ENCODE measurements around the gene CYB5RL.

The CYB5RL gene, protein sequence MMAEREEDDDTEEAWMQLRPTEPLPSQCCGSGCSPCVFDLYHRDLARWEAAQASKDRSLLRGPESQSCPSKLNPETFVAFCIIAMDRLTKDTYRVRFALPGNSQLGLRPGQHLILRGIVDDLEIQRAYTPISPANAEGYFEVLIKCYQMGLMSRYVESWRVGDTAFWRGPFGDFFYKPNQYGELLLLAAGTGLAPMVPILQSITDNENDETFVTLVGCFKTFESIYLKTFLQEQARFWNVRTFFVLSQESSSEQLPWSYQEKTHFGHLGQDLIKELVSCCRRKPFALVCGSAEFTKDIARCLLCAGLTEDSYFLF

DNA sequence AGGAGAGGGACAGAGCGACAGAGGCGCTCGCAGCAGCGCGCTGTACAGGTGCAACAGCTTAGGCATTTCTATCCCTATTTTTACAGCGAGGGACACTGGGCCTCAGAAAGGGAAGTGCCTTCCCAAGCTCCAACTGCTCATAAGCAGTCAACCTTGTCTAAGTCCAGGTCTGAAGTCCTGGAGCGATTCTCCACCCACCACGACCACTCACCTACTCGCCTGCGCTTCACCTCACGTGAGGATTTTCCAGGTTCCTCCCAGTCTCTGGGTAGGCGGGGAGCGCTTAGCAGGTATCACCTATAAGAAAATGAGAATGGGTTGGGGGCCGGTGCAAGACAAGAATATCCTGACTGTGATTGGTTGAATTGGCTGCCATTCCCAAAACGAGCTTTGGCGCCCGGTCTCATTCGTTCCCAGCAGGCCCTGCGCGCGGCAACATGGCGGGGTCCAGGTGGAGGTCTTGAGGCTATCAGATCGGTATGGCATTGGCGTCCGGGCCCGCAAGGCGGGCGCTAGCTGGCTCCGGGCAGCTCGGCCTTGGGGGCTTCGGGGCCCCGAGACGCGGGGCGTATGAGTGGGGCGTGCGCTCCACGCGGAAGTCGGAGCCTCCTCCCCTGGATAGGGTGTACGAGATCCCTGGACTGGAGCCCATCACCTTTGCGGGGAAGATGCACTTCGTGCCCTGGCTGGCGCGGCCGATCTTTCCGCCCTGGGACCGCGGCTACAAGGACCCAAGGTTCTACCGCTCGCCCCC, at the start of gene CYB5RL, which contains the start of gene MRPL37:
Gene CYB5RL, minus strand, starts transcription at position 266 of the 754 bp plus-strand sequence. CDS start 4,414 bp downstream, outside the sequence.
Gene MRPL37, plus strand, starts transcription at position 403 of the 754 bp plus-strand sequence. Its CDS starts 77 bp downstream, at position 480.
- Histone ChIP-seq H3K4me1 (ENCODE audit: control insufficient read depth, insufficient read depth, low read length) (peaks cover 19% of the 10 kb centered on the region), H3K36me3 (ENCODE audit: control insufficient read depth, insufficient read depth, low read length, severe bottlenecking) (peaks cover 14% of the 10 kb centered on the region), H3K27me3 (replicated peaks; ENCODE audit: control insufficient read depth, insufficient read depth, low read length) (no peaks in the 10 kb centered on the region), H3K4me3 (ENCODE audit: low read length) (peak within 1 kb of the TSS; percentile 98), H3K9ac (ENCODE audit: low read length) (peak within 1 kb of the TSS; percentile 89), H3K9me3 (ENCODE audit: control insufficient read depth, low read length) (no peaks in the 10 kb centered on the region)
- DNase-seq (ENCODE audit: low read depth), result peak; percentile 98

DNA sequence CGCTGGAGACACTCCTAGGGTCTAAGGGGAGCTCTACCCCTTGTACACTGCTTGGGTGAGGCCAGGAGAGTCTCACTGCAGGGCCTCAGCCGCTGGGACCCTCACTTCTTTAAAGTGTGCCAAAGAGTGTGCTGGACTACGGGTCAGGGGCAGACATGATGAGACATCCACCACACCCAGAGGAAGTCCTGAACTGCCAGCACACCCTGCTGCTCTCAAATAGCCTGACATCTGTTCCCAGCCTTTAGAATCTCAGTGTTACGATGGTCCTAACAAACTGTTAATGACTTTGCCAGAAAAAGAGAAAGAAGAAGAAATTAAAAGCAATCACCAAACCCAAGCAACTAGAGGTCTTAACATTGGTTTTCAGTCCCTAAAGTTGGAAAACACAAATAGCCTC, 49.1 kb upstream of the CYB5RL start:
- Histone ChIP-seq H3K9ac (ENCODE audit: low read length) (peak overlapping the region; percentile 8), H3K36me3 (ENCODE audit: control insufficient read depth, insufficient read depth, low read length, severe bottlenecking) (peaks cover 6% of the 10 kb centered on the region), H3K4me1 (ENCODE audit: control insufficient read depth, insufficient read depth, low read length) (peaks cover 34% of the 10 kb centered on the region), H3K9me3 (ENCODE audit: control insufficient read depth, low read length) (no peaks in the 10 kb centered on the region), H3K4me3 (ENCODE audit: low read length) (no peak overlapping the region), H3K27me3 (replicated peaks; ENCODE audit: control insufficient read depth, insufficient read depth, low read length) (no peaks in the 10 kb centered on the region)
- no peak for DNase-seq (ENCODE audit: low read depth)

DNA sequence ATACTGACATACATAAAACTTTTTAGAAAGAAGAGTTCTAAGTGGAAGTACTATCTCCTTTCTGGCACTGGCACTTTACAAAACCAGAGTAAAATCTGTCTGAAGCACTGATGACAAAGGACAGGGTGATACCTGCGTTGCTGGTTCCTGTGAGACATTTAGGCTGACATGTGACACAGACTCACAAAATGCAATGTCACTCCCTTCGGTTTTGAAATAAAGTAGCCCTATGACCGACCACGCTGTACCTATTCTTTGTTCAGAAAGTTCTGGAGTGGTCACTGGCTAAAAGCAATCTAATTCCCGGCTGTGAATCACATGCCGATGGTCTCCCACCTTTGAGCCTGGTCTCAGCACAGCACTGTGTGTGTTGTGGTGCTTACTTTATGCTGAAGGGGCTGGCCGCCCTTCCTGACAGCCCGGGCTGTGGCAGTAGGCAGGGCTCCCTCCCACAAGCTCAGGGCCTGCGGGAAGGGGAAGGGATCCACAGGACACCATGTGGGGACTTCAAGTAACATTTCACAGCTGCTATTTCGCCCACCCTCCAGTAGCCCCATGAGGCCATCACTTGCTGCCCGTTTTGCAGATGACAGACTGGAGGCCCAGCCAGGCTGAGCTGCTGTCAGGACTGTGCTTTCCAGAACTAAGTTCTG, 48.2 kb upstream of the CYB5RL start:
- Histone ChIP-seq H3K4me1 (ENCODE audit: control insufficient read depth, insufficient read depth, low read length) (peaks cover 24% of the 10 kb centered on the region), H3K4me3 (ENCODE audit: low read length) (no peak overlapping the region), H3K27me3 (replicated peaks; ENCODE audit: control insufficient read depth, insufficient read depth, low read length) (no peaks in the 10 kb centered on the region), H3K9me3 (ENCODE audit: control insufficient read depth, low read length) (no peaks in the 10 kb centered on the region), H3K9ac (ENCODE audit: low read length) (no peak overlapping the region), H3K36me3 (ENCODE audit: control insufficient read depth, insufficient read depth, low read length, severe bottlenecking) (peaks cover 8% of the 10 kb centered on the region)
- no peak for DNase-seq (ENCODE audit: low read depth)

DNA sequence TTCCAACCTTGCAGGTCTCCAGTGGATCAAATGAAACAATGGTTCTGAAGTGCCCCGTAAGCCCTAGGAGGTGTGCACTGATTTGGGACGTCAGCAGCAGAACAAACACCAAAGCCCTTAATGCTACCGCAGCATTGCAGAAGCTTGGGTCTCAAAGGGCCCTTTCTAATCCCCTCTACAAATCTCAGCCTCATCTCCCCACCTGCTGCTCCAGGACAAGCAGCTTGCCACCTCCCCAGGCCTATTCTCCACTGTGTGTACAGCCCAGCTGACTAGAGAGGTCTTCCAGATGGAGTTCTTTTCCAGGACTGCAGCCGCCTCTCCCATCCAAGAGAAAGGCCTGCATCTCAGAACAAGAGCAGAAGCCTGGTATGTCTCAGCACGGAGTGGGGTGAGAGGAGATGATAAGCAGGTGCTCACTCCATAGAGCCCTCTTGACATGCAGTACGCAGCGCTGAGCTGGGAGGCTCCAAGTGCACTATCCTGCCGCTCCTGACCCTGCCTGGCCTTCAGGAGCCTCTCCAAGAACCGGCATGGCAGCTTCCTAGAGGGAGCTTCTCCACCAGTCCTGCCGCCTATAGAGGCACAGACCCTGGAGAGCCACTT, 46.4 kb upstream of the CYB5RL start:
- Histone ChIP-seq H3K4me3 (ENCODE audit: low read length) (no peak overlapping the region), H3K9me3 (ENCODE audit: control insufficient read depth, low read length) (no peaks in the 10 kb centered on the region), H3K27me3 (replicated peaks; ENCODE audit: control insufficient read depth, insufficient read depth, low read length) (no peaks in the 10 kb centered on the region), H3K9ac (ENCODE audit: low read length) (no peak overlapping the region), H3K36me3 (ENCODE audit: control insufficient read depth, insufficient read depth, low read length, severe bottlenecking) (peaks cover 21% of the 10 kb centered on the region), H3K4me1 (ENCODE audit: control insufficient read depth, insufficient read depth, low read length) (peaks cover 20% of the 10 kb centered on the region)
- DNase-seq (ENCODE audit: low read depth), result no peak

DNA sequence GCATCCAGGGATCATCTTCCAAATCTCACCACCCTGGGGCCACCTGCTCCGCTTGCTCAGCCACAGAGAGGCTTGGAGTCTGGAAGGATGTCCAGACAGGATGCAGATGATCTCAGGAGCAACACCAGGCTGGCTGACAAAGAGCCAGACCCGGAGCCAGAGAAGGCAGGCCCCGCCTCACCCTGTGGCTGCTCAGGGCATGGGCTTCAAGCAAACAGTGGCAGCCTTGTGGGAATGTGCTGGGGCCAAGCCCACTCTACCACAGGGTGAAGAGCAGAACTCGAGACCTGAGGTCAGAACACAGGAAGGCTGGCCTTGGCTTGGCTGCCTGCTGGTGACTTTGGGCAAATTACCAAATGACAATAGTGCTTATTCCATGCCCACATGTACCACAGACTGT, 45.7 kb upstream of the CYB5RL start:
- Histone ChIP-seq H3K36me3 (ENCODE audit: control insufficient read depth, insufficient read depth, low read length, severe bottlenecking) (peaks cover 27% of the 10 kb centered on the region), H3K27me3 (replicated peaks; ENCODE audit: control insufficient read depth, insufficient read depth, low read length) (no peaks in the 10 kb centered on the region), H3K9me3 (ENCODE audit: control insufficient read depth, low read length) (no peaks in the 10 kb centered on the region), H3K9ac (ENCODE audit: low read length) (no peak overlapping the region), H3K4me1 (ENCODE audit: control insufficient read depth, insufficient read depth, low read length) (peaks cover 14% of the 10 kb centered on the region), H3K4me3 (ENCODE audit: low read length) (no peak overlapping the region)
- no peak for DNase-seq (ENCODE audit: low read depth)

DNA sequence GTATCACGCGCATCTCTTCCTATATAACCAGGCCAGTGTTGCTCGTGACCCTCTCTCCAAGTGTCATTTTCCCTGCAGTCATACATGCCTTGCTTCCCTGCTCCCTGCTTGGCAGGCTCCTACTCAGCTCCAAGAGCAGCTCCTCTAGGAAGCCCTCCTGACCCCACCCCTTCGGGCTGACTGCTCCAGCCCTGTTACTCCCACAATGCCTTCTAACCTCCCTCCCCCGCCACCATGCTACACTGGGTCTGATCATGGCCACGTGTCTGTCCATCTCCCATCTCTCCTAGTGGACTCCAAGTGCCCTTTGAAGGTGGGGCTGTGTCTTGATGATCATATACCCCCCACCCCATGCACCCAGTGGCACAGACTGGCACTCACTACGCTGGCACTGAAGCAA, 44.8 kb upstream of the CYB5RL start:
- peaks cover 7% of the 10 kb centered on the region for H3K4me1 ChIP-seq (ENCODE audit: control insufficient read depth, insufficient read depth, low read length)
- H3K9me3 ChIP-seq (ENCODE audit: control insufficient read depth, low read length), result no peaks in the 10 kb centered on the region
- no peak overlapping the region for H3K4me3 ChIP-seq (ENCODE audit: low read length)
- H3K9ac ChIP-seq (ENCODE audit: low read length), result no peak overlapping the region
- H3K36me3 ChIP-seq (ENCODE audit: control insufficient read depth, insufficient read depth, low read length, severe bottlenecking), result peaks cover 29% of the 10 kb centered on the region
- no peaks in the 10 kb centered on the region for H3K27me3 ChIP-seq (replicated peaks; ENCODE audit: control insufficient read depth, insufficient read depth, low read length)
- DNase-seq (ENCODE audit: low read depth), result no peak

DNA sequence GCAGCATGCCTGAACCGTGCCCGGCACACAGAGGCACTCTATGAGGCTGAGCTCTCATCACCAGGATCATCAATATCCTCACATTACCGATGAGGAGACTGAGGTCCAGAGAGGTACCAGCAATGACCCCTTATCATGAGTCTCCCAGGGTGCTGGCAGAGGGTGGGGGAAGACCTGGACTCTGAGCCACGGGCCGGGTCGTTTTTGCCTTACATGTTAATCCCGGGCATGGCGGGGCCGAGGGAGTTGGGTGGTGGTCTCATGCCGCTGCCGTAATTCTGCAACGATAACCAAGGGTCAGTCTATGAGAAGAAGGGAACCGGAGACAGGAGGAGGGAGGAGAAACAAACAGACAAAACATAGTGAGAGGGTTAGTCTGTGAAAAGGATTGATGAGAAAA, 43.2 kb upstream of the CYB5RL start:
- DNase-seq (ENCODE audit: low read depth), result no peak
- H3K36me3 ChIP-seq (ENCODE audit: control insufficient read depth, insufficient read depth, low read length, severe bottlenecking), result peaks cover 45% of the 10 kb centered on the region
- H3K27me3 ChIP-seq (replicated peaks; ENCODE audit: control insufficient read depth, insufficient read depth, low read length), result no peaks in the 10 kb centered on the region
- no peaks in the 10 kb centered on the region for H3K9me3 ChIP-seq (ENCODE audit: control insufficient read depth, low read length)
- H3K4me3 ChIP-seq (ENCODE audit: low read length), result no peak overlapping the region
- H3K9ac ChIP-seq (ENCODE audit: low read length), result no peak overlapping the region
- H3K4me1 ChIP-seq (ENCODE audit: control insufficient read depth, insufficient read depth, low read length), result no peaks in the 10 kb centered on the region

DNA sequence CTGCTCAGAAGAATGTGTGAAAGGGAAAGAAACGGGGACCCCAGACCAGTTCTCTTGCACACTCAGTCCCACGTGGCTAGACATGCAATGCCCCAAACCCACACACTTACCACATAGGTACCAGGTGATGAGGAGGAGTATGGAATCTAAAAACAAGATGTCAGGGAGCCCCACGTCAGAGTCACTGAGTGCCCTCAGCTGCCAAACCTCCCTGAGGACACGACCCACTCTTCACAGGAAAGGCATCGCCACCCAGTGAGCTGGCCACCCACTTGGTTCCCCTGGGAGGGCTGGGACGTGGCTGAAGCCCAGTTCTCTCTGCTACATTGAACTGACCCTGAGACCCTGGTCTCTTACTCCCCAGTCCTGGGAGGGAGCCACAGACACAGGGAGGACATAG, 41.5 kb upstream of the CYB5RL start:
- Histone ChIP-seq H3K27me3 (replicated peaks; ENCODE audit: control insufficient read depth, insufficient read depth, low read length) (no peaks in the 10 kb centered on the region), H3K36me3 (ENCODE audit: control insufficient read depth, insufficient read depth, low read length, severe bottlenecking) (peaks cover 62% of the 10 kb centered on the region), H3K4me1 (ENCODE audit: control insufficient read depth, insufficient read depth, low read length) (no peaks in the 10 kb centered on the region), H3K4me3 (ENCODE audit: low read length) (no peak overlapping the region), H3K9me3 (ENCODE audit: control insufficient read depth, low read length) (no peaks in the 10 kb centered on the region), H3K9ac (ENCODE audit: low read length) (no peak overlapping the region)
- no peak for DNase-seq (ENCODE audit: low read depth)

DNA sequence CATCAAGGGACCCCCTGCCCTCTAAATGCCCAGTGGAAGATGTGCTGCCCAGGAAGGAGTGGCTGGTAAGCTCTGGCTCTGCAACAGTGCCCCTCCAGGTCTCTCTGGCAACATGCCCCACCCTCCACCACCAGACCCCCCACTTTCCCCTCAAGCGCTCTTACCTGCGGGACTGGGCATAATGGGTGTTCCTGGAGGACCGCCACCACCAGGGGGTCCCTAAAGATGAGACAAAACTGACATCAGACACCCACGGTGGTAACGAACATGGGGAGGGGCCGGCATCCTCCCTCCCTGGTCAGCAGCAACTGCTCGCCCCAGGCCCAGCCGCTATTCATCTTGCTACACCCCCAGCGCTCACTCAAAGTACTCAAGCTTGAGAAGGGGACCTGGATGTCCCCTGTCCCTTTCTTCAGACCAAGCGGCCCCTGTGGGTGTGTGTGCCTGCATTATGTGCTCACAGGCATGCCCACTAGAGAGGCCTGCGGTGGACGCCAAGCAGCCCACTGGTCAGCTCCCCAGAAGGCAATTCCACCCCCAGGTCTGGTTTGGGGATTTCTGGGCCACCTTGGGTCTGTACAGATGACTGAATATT, 41.0 kb upstream of the CYB5RL start:
- Histone ChIP-seq H3K9ac (ENCODE audit: low read length) (no peak overlapping the region), H3K36me3 (ENCODE audit: control insufficient read depth, insufficient read depth, low read length, severe bottlenecking) (peaks cover 64% of the 10 kb centered on the region), H3K4me3 (ENCODE audit: low read length) (no peak overlapping the region), H3K27me3 (replicated peaks; ENCODE audit: control insufficient read depth, insufficient read depth, low read length) (no peaks in the 10 kb centered on the region), H3K4me1 (ENCODE audit: control insufficient read depth, insufficient read depth, low read length) (no peaks in the 10 kb centered on the region), H3K9me3 (ENCODE audit: control insufficient read depth, low read length) (no peaks in the 10 kb centered on the region)
- no peak for DNase-seq (ENCODE audit: low read depth)

DNA sequence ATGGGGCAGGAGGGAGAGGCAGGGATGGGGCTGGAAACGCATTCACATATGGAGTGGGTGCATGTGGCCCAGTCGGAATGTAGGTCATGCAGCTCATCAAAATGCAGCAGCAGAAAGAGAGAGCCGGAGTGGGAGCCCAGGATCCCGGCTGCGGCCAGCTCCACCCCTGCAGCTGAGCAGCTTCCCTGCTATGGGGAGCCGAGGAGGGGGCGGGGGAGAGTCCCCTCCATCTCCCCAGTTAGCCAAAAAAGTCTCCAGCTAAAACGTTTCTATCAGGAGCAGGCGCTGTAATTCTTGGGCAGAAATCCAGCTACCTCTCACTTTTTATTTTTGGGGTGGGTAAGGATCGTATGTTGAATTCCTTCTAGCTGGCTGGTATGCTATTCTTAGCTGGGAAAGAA, 39.8 kb upstream of the CYB5RL start:
- H3K9ac ChIP-seq (ENCODE audit: low read length), result no peak overlapping the region
- H3K36me3 ChIP-seq (ENCODE audit: control insufficient read depth, insufficient read depth, low read length, severe bottlenecking), result peaks cover 59% of the 10 kb centered on the region

DNA sequence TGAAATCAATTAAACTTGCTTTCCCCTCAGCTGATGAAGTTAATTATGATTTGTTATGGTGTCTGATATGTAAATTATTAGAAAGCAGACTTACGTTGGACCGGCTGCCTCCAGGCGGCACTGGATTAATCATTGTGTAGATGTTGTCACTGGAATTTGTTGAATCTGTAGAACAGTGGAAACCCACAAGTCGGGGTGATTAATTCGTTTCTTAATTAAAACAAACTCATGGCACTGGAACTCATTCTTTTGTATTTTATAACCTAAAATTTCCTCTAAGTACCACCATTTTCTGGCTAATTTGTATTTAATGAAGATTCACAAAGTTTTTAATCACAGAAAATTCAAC, 39.2 kb upstream of the CYB5RL start:
- no peak for DNase-seq (ENCODE audit: low read depth)
- Histone ChIP-seq H3K9me3 (ENCODE audit: control insufficient read depth, low read length) (no peaks in the 10 kb centered on the region), H3K9ac (ENCODE audit: low read length) (no peak overlapping the region), H3K27me3 (replicated peaks; ENCODE audit: control insufficient read depth, insufficient read depth, low read length) (no peaks in the 10 kb centered on the region), H3K4me1 (ENCODE audit: control insufficient read depth, insufficient read depth, low read length) (no peaks in the 10 kb centered on the region), H3K4me3 (ENCODE audit: low read length) (no peak overlapping the region), H3K36me3 (ENCODE audit: control insufficient read depth, insufficient read depth, low read length, severe bottlenecking) (peaks cover 59% of the 10 kb centered on the region)

More for the DNA sequence above, 39.8 kb upstream of the CYB5RL start:
- Histone ChIP-seq H3K4me3 (ENCODE audit: low read length) (no peak overlapping the region), H3K4me1 (ENCODE audit: control insufficient read depth, insufficient read depth, low read length) (no peaks in the 10 kb centered on the region), H3K27me3 (replicated peaks; ENCODE audit: control insufficient read depth, insufficient read depth, low read length) (no peaks in the 10 kb centered on the region), H3K9me3 (ENCODE audit: control insufficient read depth, low read length) (no peaks in the 10 kb centered on the region)
- no peak for DNase-seq (ENCODE audit: low read depth)
